GM12878 (cell line): ENCODE data around the gene CLASP1. TPM values are rescaled to one million over a fixed set of nuclear protein-coding genes. Genes with fewer than 3 reads are reported as not detected.
"Not testable (repeated sequence)": the region's sequence is repeated elsewhere in the genome, so short reads cannot be mapped to it uniquely, and the experiment has no call there.

ENCODE experiments used
- ATAC-seq: fragments of 200-7000 bp; cut with Tn5 transposase; 3 replicates; pipeline ENCODE4 v1.9.1; 2020; ENCODE audit warnings: mild to moderate bottlenecking, moderate library complexity
- BruUV-seq: library from RNA; stranded (reverse); fragments of 400-500 nt; replicated peaks from 2 replicates; lab custom pipeline; 2021; lab: Mats Ljungman, UMichigan
- CTCF ChIA-PET: fragments of 300-600 bp; sonication (Branson Sonifier 250); formaldehyde crosslinking; extraction: SDS; loops from one replicate; lab custom pipeline; 2021; ENCODE audit warnings: inconsistent platforms; lab: Yijun Ruan, JAX
- POLR2A ChIA-PET: fragments of 350-600 bp; formaldehyde crosslinking; extraction: SDS; loops from one replicate; lab custom pipeline; 2021; ENCODE audit warnings: inconsistent platforms; lab: Charles Lee
- RAD21 ChIA-PET: fragments of 300-600 bp; sonication (Branson Sonifier 250); formaldehyde crosslinking; loops from one replicate; lab custom pipeline; 2023; ENCODE audit warnings: antibody characterized with exemption; ENCODE audit not compliant: unreplicated experiment; lab: Charles Lee
- SMC1A ChIA-PET: fragments of 300-600 bp; sonication (Branson Sonifier 250); formaldehyde crosslinking; loops from one replicate; lab custom pipeline; 2023; ENCODE audit not compliant: unreplicated experiment, uncharacterized antibody; lab: Charles Lee
- DNase-seq: peaks from one replicate; pipeline ENCODE4 v3.0.0-alpha.2; 2011; ENCODE audit warnings: low read depth, low spot score
- FAIRE-seq: peaks from 3 replicates; lab custom pipeline; 2011; peaks lifted over from hg19 to GRCh38; lab: Jason Lieb, UNC
- H2AFZ ChIP-seq: 2 replicates; pipeline ENCODE4 v1.6.0; 2011; ENCODE audit warnings: low read depth, low read length, control low read depth; ENCODE audit not compliant: control insufficient read depth
- H3K27ac ChIP-seq: 2 replicates; pipeline ENCODE4 v1.5.1; 2011; ENCODE audit warnings: control low read depth; ENCODE audit not compliant: control insufficient read depth, insufficient read depth
- H3K27me3 ChIP-seq, 2 experiments: replicated peaks in 1 of 2; 2 replicates each; pipeline versions ENCODE4 v1.6.0 to v1.6.1; 2011; ENCODE audit warnings: low read length in 1 of 2; ENCODE audit not compliant: control insufficient read depth in 2 of 2, insufficient read depth in 2 of 2
- H3K36me3 ChIP-seq, 2 experiments: 2 replicates each; pipeline ENCODE4 v1.5.1; 2011; ENCODE audit warnings: low read length in 1 of 2; ENCODE audit not compliant: control insufficient read depth in 2 of 2, insufficient read depth in 2 of 2
- H3K4me1 ChIP-seq: 2 replicates; pipeline ENCODE4 v1.6.1; 2011; ENCODE audit warnings: mild to moderate bottlenecking, low read length, moderate library complexity, mixed read lengths; ENCODE audit not compliant: control insufficient read depth, insufficient read depth
- H3K4me2 ChIP-seq: 2 replicates; pipeline ENCODE4 v1.6.0; 2011; ENCODE audit warnings: control low read depth; ENCODE audit not compliant: control insufficient read depth, insufficient read depth
- H3K4me3 ChIP-seq: fragments of 200-600 bp; sonication (generic); 2 replicates; pipeline ENCODE4 v1.5.1; 2016
- H3K79me2 ChIP-seq: 2 replicates; pipeline ENCODE4 v1.6.0; 2011; ENCODE audit warnings: low read length; ENCODE audit not compliant: control insufficient read depth, insufficient read depth
- H3K9ac ChIP-seq: 2 replicates; pipeline ENCODE4 v1.8.0; 2011; ENCODE audit warnings: low read length, control low read depth, mixed read lengths; ENCODE audit not compliant: control insufficient read depth, insufficient read depth
- H3K9me3 ChIP-seq: replicated peaks from 3 replicates; pipeline ENCODE4 v1.5.1; 2011; ENCODE audit warnings: mild to moderate bottlenecking, low read length; ENCODE audit not compliant: control insufficient read depth, insufficient read depth
- H4K20me1 ChIP-seq: 2 replicates; pipeline ENCODE4 v1.6.0; 2011; ENCODE audit not compliant: control insufficient read depth, insufficient read depth
- BCL11A ChIP-seq: IDR thresholded peaks from 2 replicates; pipeline ENCODE4 v1.6.1; 2011; ENCODE audit warnings: low read depth, low read length
- CHD2 ChIP-seq: IDR thresholded peaks from 2 replicates; pipeline ENCODE4 v1.6.1; 2011; ENCODE audit warnings: low read depth, low read length, improper control_type of control experiment, borderline replicate concordance
- CHD4 ChIP-seq: fragments of 200-600 bp; sonication (generic); IDR thresholded peaks from 2 replicates; pipeline ENCODE4 v1.6.1; 2016; ENCODE audit warnings: mild to moderate bottlenecking
- EED ChIP-seq: sonication (generic); IDR thresholded peaks from 2 replicates; pipeline ENCODE4 v1.6.1; 2016; ENCODE audit warnings: antibody characterized with exemption, low read depth
- EP300 ChIP-seq, 2 experiments: fragments of 150-350 bp in 1 of 2; IDR thresholded peaks; 2 replicates each; pipeline ENCODE4 v1.6.1; 2011 to 2012; ENCODE audit warnings: low read depth in 2 of 2, low read length in 2 of 2, borderline replicate concordance in 1 of 2, improper control_type of control experiment in 1 of 2, inconsistent platforms in 1 of 2; ENCODE audit not compliant: control insufficient read depth in 1 of 2
- FOXM1 ChIP-seq: IDR thresholded peaks from 2 replicates; pipeline ENCODE4 v1.6.1; 2012; ENCODE audit warnings: low read depth, mild to moderate bottlenecking, inconsistent platforms, low read length, moderate library complexity
- HDGF ChIP-seq: fragments of 450-650 bp; IDR thresholded peaks from 2 replicates; pipeline ENCODE4 v1.6.1; 2016; ENCODE audit warnings: antibody characterized with exemption
- LARP7 ChIP-seq: fragments of 450-650 bp; IDR thresholded peaks from 2 replicates; pipeline ENCODE4 v1.6.1; 2017; ENCODE audit warnings: mild to moderate bottlenecking
- MTA3 ChIP-seq: IDR thresholded peaks from 2 replicates; pipeline ENCODE4 v1.6.1; 2012; ENCODE audit warnings: low read length, inconsistent platforms, borderline replicate concordance
- NFIC ChIP-seq: IDR thresholded peaks from 2 replicates; pipeline ENCODE4 v1.6.1; 2012; ENCODE audit warnings: low read depth, mild to moderate bottlenecking, inconsistent platforms, low read length, moderate library complexity
- PBX3 ChIP-seq: IDR thresholded peaks from 2 replicates; pipeline ENCODE4 v1.6.1; 2011; ENCODE audit warnings: mild to moderate bottlenecking, low read depth, low read length, moderate library complexity; ENCODE audit not compliant: insufficient replicate concordance
- POLR2AphosphoS5 ChIP-seq: IDR thresholded peaks from 2 replicates; pipeline ENCODE4 v1.6.1; 2011; ENCODE audit warnings: mild to moderate bottlenecking, low read length, inconsistent platforms
- POU2F2 ChIP-seq: IDR thresholded peaks from 3 replicates; pipeline ENCODE4 v1.6.1; 2011; ENCODE audit warnings: low read depth, mild to moderate bottlenecking, low read length, borderline replicate concordance
- PRDM15 ChIP-seq: fragments of 450-650 bp; formaldehyde crosslinking; IDR thresholded peaks from 2 replicates; pipeline ENCODE4 v1.4.0; 2020; ENCODE audit warnings: mild to moderate bottlenecking, moderate library complexity
- RAD21 ChIP-seq: IDR thresholded peaks from 2 replicates; pipeline ENCODE4 v1.6.1; 2011; ENCODE audit warnings: mild to moderate bottlenecking, low read depth, low read length, moderate library complexity; ENCODE audit not compliant: insufficient read depth
- ZBED1 ChIP-seq: IDR thresholded peaks from 2 replicates; pipeline ENCODE4 v1.6.1; 2016; ENCODE audit warnings: borderline replicate concordance
- WGBS: methylation state at CpG from one replicate; pipeline ENCODE4 v1.1.6; 2016; ENCODE audit warnings: low lambda C conversion rate; ENCODE audit not compliant: insufficient replicate concordance, insufficient coverage; ENCODE audit errors: missing lambda C conversion rate; 5-methylcytosine and 5-hydroxymethylcytosine counted together
- in situ Hi-C: fragments of 300-500 bp; cut with MboI; formaldehyde crosslinking; loops from 9 replicates; pipeline ENCODE4 v1.14.3; 2018; ENCODE audit warnings: mixed read lengths
- intact Hi-C: fragments of 100-400 bp; cut with micrococcal nuclease; formaldehyde crosslinking; loops from one replicate; pipeline ENCODE4 v1.14.2; 2022; ENCODE audit not compliant: unreplicated experiment
- polyA plus RNA-seq, 11 experiments: library from polyadenylated mRNA; depleted of rRNA in 4 of 11; unstranded in 6 of 11; stranded (reverse) in 5 of 11; fragments of >200 nt; fragmentation: Nextera tagmentation in 4 of 11; fragmentation: Illumina TruSeq in 1 of 11; extraction: Ambion mirVana in 4 of 11; extraction: Trizol in 1 of 11; gene quantifications; 1 replicate in 1 of 11; 2 replicates in 10 of 11; pipeline versions ENCODE4 v1.2.1 to v1.2.3, GENCODE V29; 2011 to 2016; ENCODE audit warnings: inconsistent platforms in 2 of 11, missing spikeins in 2 of 11, low read depth in 1 of 11
- total RNA-seq, 4 experiments: library from RNA; depleted of rRNA in 3 of 4; stranded (reverse); fragments of >200 nt in 3 of 4; fragmentation: Illumina TruSeq in 1 of 4; extraction: Trizol in 1 of 4; gene quantifications; 2 replicates each; pipeline versions ENCODE4 v1.2.1 to v1.2.3, GENCODE V29; 2013 to 2021

Gene CLASP1
- total and polyA plus RNA-seq, 10 of the 15 experiments (the other 5 are each of a cell fraction or from before 2014, with no cell fraction given): 1.4 to 62.4 (median 32.9) TPM

GRCh38 chr2:121316986-121317385 is 332.3 kb downstream of the CLASP1 start:
- Histone ChIP-seq H2AFZ (no peak overlapping the region), H3K4me3 (no peak overlapping the region), H3K27ac (no peak overlapping the region), H3K27me3 (peaks cover 0 to 1% of the 10 kb centered on the region in 2 experiments; a peak in 1 of 4 replicates), H3K4me2 (no peak overlapping the region), H3K9ac (no peak overlapping the region), H3K36me3 (no peaks in the 10 kb centered on the region), H3K4me1 (no peaks in the 10 kb centered on the region), H3K9me3 (no peaks in the 10 kb centered on the region), H3K79me2 (no peaks in the 10 kb centered on the region), H4K20me1 (no peaks in the 10 kb centered on the region)
- ChIA-PET SMC1A (no interaction called here), RAD21 (no interaction called here), POLR2A (no interaction called here), CTCF (no interaction called here)
- WGBS: 38% methylated on average over 5 of the region's 7 CpGs
- intact Hi-C loops (no loop called here), in situ Hi-C loops (no loop called here)
- DNase-seq (no peak), ATAC-seq (no peak), FAIRE-seq (no peak)
- TF ChIP-seq NFIC: no peak
- no peak for TF ChIP-seq RAD21
- TF ChIP-seq MTA3: no peak
- no peak for TF ChIP-seq EP300 (IDR thresholded peaks at IDR 0.05; ENCODE audit: borderline replicate concordance in 1 of 2, control insufficient read depth in 1 of 2, low read depth in 2 of 2, low read length in 2 of 2)
- TF ChIP-seq HDGF: no peak
- no peak for TF ChIP-seq PRDM15
- TF ChIP-seq POU2F2: no peak
- TF ChIP-seq LARP7: no peak
- no peak for TF ChIP-seq PBX3
- no peak for TF ChIP-seq CHD2
- TF ChIP-seq POLR2AphosphoS5: no peak
- TF ChIP-seq EED: no peak
- no peak for TF ChIP-seq BCL11A
- TF ChIP-seq ZBED1: no peak
- TF ChIP-seq FOXM1: no peak
- no peak for TF ChIP-seq CHD4
- no TSS peak for BruUV-seq

DNA sequence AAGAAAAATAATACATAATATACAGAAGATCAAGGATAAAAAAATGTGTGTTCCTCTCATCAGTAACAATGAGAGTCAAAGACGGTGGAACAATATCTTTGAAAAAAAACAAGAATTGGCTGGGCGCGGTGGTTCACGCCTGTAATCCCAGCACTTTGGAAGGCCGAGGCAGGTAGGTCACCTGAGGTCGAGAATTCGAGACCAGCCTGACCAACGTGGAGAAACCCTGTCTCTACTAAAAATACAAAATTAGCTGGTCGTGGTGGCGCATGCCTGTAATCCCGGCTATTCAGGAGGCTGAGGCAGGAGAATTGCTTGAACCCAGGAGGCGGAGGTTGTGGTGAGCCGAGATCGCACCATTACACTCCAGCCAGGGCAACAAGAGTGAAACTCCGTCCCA is 335.6 kb downstream of the CLASP1 start:
- CTCF ChIA-PET, in situ Hi-C loops, RAD21 ChIA-PET, H3K79me2 ChIP-seq, DNase-seq, H3K4me1 ChIP-seq, H2AFZ ChIP-seq, H3K27ac ChIP-seq, H3K4me2 ChIP-seq, POLR2A ChIA-PET, H3K36me3 ChIP-seq, ATAC-seq, intact Hi-C loops, H3K9me3 ChIP-seq, H4K20me1 ChIP-seq, H3K4me3 ChIP-seq, BruUV-seq, H3K9ac ChIP-seq, FAIRE-seq, H3K27me3 ChIP-seq, SMC1A ChIA-PET: not testable (repeated sequence)
- WGBS: 67% methylated on average over 15 of the region's 15 CpGs
